GM12801 (cell line): ENCODE measurements around the gene ELP2.

Experiments
- CTCF ChIP-seq: IDR thresholded peaks from one replicate; pipeline ENCODE4 v1.5.1; 2011; ENCODE audit warnings: control low read depth; ENCODE audit not compliant: insufficient read length; ENCODE audit errors: extremely low read depth

The ELP2 gene

GRCh38 chr18:36108601-36109000 lies 21.1 kb upstream of the ELP2 start:
- no peak for TF ChIP-seq CTCF

- TF ChIP-seq CTCF, result no peak
Observed at GRCh38 chr18:36109737-36110136, 20.0 kb upstream of the ELP2 start.

- TF ChIP-seq CTCF, result no peak
Observed at GRCh38 chr18:36112302-36112701, 17.4 kb upstream of the ELP2 start.

- no peak for TF ChIP-seq CTCF
Observed at GRCh38 chr18:36114251-36114650, 15.4 kb upstream of the ELP2 start.

GRCh38 chr18:36114738-36115137 lies 15.0 kb upstream of the ELP2 start:
- no peak for TF ChIP-seq CTCF

- TF ChIP-seq CTCF, result no peak
Observed at GRCh38 chr18:36120297-36120696, 9.4 kb upstream of the ELP2 start.

- TF ChIP-seq CTCF, result no peak
Observed at GRCh38 chr18:36124841-36125240, 4.9 kb upstream of the ELP2 start.

GRCh38 chr18:36126668-36127067 lies 3.0 kb upstream of the ELP2 start:
- no peak for TF ChIP-seq CTCF
